K562 (cell line): ENCODE measurements around the gene PNPLA2. TPM values are rescaled to one million over a fixed set of nuclear protein-coding genes. Genes with fewer than 3 reads are reported as not detected.

Source experiments
- ADNP ChIP-seq: fragments of 200-800 bp; sonication (Bioruptor generic); IDR thresholded peaks from 2 replicates; pipeline ENCODE4 v1.6.1; 2016; ENCODE audit warnings: missing genetic modification characterization, missing compliant biosample characterization
- CREB1 ChIP-seq, 2 experiments: sonication (generic) in 1 of 2; formaldehyde crosslinking in 1 of 2; IDR thresholded peaks; 2 replicates each; pipeline versions ENCODE4 v1.6.1 to v1.8.0; 2012 to 2022; ENCODE audit warnings: inconsistent platforms in 1 of 2, mild to moderate bottlenecking in 1 of 2, missing genetic modification reagents in 1 of 2, moderate library complexity in 1 of 2
- EHMT2 ChIP-seq: fragments of 450-650 bp; IDR thresholded peaks from 2 replicates; pipeline ENCODE4 v1.6.1; 2018; ENCODE audit warnings: antibody characterized with exemption
- FOXK2 ChIP-seq, 2 experiments: fragments of 450-650 bp; IDR thresholded peaks in 1 of 2; conservative IDR thresholded peaks in 1 of 2; 2 replicates each; pipeline ENCODE4 v1.6.1; 2016; ENCODE audit warnings: low read depth in 2 of 2, mild to moderate bottlenecking in 1 of 2
- HLTF ChIP-seq: fragments of 450-650 bp; IDR thresholded peaks from 2 replicates; pipeline ENCODE4 v1.6.1; 2016
- KLF1 ChIP-seq: fragments of 450-650 bp; IDR thresholded peaks from 2 replicates; pipeline ENCODE4 v1.6.1; 2016; ENCODE audit warnings: missing genetic modification characterization, missing compliant biosample characterization
- KLF13 ChIP-seq: fragments of 450-650 bp; IDR thresholded peaks from 2 replicates; pipeline ENCODE4 v1.6.1; 2016; ENCODE audit warnings: missing genetic modification characterization, low read depth, mild to moderate bottlenecking, missing compliant biosample characterization, moderate library complexity, borderline replicate concordance
- MIER1 ChIP-seq: fragments of 450-650 bp; IDR thresholded peaks from 2 replicates; pipeline ENCODE4 v1.6.1; 2016; ENCODE audit warnings: antibody characterized with exemption, mild to moderate bottlenecking, low read depth
- NFIC ChIP-seq: fragments of 450-650 bp; IDR thresholded peaks from 2 replicates; pipeline ENCODE4 v1.6.1; 2017; ENCODE audit warnings: mild to moderate bottlenecking, inconsistent platforms
- NFRKB ChIP-seq: fragments of 450-650 bp; IDR thresholded peaks from 2 replicates; pipeline ENCODE4 v1.6.1; 2016; ENCODE audit warnings: low read depth
- POLR3G ChIP-seq: IDR thresholded peaks from 2 replicates; pipeline ENCODE4 v1.6.1; 2011; ENCODE audit not compliant: insufficient read length, insufficient replicate concordance; ENCODE audit errors: extremely low read depth
- RBFOX2 ChIP-seq: fragments of 200-400 bp; formaldehyde crosslinking; IDR thresholded peaks from 2 replicates; pipeline ENCODE4 v1.6.1; 2017; ENCODE audit warnings: low read depth, mild to moderate bottlenecking, low read length, moderate library complexity
- RBM14 ChIP-seq: fragments of 200-400 bp; formaldehyde crosslinking; IDR thresholded peaks from 2 replicates; pipeline ENCODE4 v1.6.1; 2018; ENCODE audit warnings: low read depth, mild to moderate bottlenecking, low read length, moderate library complexity, borderline replicate concordance; ENCODE audit not compliant: insufficient read depth
- RHOXF2B ChIP-seq: fragments of 250-450 bp; sonication (Bioruptor Pico); conservative IDR thresholded peaks from 2 replicates; pipeline ENCODE4 v1.5.1; 2021
- RUNX1 ChIP-seq: sonication (generic); IDR thresholded peaks from 2 replicates; pipeline ENCODE4 v1.6.1; 2016; ENCODE audit warnings: antibody characterized with exemption, low read depth
- SPI1 ChIP-seq: IDR thresholded peaks from 2 replicates; pipeline ENCODE4 v1.6.1; 2011; ENCODE audit warnings: low read depth, low read length, control low read depth, borderline replicate concordance
- STAT5B ChIP-seq: fragments of 250-450 bp; sonication (Bioruptor Pico); IDR thresholded peaks from 2 replicates; pipeline ENCODE4 v1.8.0; 2021; ENCODE audit warnings: mild to moderate bottlenecking, inconsistent platforms
- TAF1 ChIP-seq: IDR thresholded peaks from 2 replicates; pipeline ENCODE4 v1.6.1; 2011; ENCODE audit warnings: mild to moderate bottlenecking, low read length, moderate library complexity; ENCODE audit not compliant: insufficient read depth, control insufficient read depth, severe bottlenecking; ENCODE audit errors: extremely low read depth
- TAF9B ChIP-seq: fragments of 450-650 bp; IDR thresholded peaks from 2 replicates; pipeline ENCODE4 v1.6.1; 2018; ENCODE audit warnings: mild to moderate bottlenecking; ENCODE audit not compliant: partially characterized antibody
- TRIM28 ChIP-seq: fragments of 450-650 bp; IDR thresholded peaks from 2 replicates; pipeline ENCODE4 v1.6.1; 2017
- WHSC1 ChIP-seq: IDR thresholded peaks from one replicate; pipeline ENCODE4 v1.6.1; 2012; ENCODE audit warnings: low read length, control low read depth, inconsistent platforms
- polyA plus RNA-seq, 8 experiments: library from polyadenylated mRNA; depleted of rRNA in 4 of 8; stranded (reverse) in 5 of 8; unstranded in 3 of 8; fragments of >200 nt; fragmentation: Nextera tagmentation in 2 of 8; fragmentation: Illumina TruSeq in 1 of 8; extraction: Ambion mirVana in 2 of 8; extraction: Trizol in 1 of 8; gene quantifications; 2 replicates each; pipeline versions ENCODE4 v1.2.1 to v1.2.3, GENCODE V29; 2011 to 2014; ENCODE audit warnings: inconsistent platforms in 1 of 8, missing spikeins in 1 of 8
- total RNA-seq, 7 experiments: library from RNA; depleted of rRNA in 6 of 7; stranded (reverse); fragments of >200 nt in 6 of 7; fragmentation: Illumina TruSeq in 2 of 7; extraction: Trizol in 2 of 7; gene quantifications; 2 replicates each; pipeline versions ENCODE4 v1.2.1 to v1.2.3, GENCODE V29; 2011 to 2021; ENCODE audit warnings: low replicate concordance in 1 of 7
- TF ChIP-seq, protein P1 (sequence below): sonication (generic); formaldehyde crosslinking; IDR thresholded peaks from 2 replicates; pipeline ENCODE4 v1.8.0; 2022; ENCODE audit warnings: mild to moderate bottlenecking, missing genetic modification reagents
- TF ChIP-seq, protein P2 (sequence below), 2 experiments: fragments of 200-800 bp in 1 of 2; sonication (Bioruptor generic) in 1 of 2; sonication (generic) in 1 of 2; formaldehyde crosslinking in 1 of 2; IDR thresholded peaks in 1 of 2; conservative IDR thresholded peaks in 1 of 2; 2 replicates each; pipeline versions ENCODE4 v1.5.0 to v1.6.1; 2016 to 2020; ENCODE audit warnings: missing compliant biosample characterization in 1 of 2, missing genetic modification characterization in 1 of 2, missing genetic modification reagents in 1 of 2
- TF ChIP-seq, protein P3 (sequence below): sonication (generic); formaldehyde crosslinking; IDR thresholded peaks from 2 replicates; pipeline ENCODE4 v1.8.1; 2023; ENCODE audit warnings: mild to moderate bottlenecking, missing genetic modification reagents
- TF ChIP-seq, protein P4 (sequence below): fragments of 450-650 bp; IDR thresholded peaks from 2 replicates; pipeline ENCODE4 v1.6.1; 2017; ENCODE audit warnings: antibody characterized with exemption

The PNPLA2 gene
- total and polyA plus RNA-seq, 9 of the 15 experiments (the other 6 are each of a cell fraction or from before 2014, with no cell fraction given) = 0.39 to 87.1 (median 8.4) TPM

DNA sequence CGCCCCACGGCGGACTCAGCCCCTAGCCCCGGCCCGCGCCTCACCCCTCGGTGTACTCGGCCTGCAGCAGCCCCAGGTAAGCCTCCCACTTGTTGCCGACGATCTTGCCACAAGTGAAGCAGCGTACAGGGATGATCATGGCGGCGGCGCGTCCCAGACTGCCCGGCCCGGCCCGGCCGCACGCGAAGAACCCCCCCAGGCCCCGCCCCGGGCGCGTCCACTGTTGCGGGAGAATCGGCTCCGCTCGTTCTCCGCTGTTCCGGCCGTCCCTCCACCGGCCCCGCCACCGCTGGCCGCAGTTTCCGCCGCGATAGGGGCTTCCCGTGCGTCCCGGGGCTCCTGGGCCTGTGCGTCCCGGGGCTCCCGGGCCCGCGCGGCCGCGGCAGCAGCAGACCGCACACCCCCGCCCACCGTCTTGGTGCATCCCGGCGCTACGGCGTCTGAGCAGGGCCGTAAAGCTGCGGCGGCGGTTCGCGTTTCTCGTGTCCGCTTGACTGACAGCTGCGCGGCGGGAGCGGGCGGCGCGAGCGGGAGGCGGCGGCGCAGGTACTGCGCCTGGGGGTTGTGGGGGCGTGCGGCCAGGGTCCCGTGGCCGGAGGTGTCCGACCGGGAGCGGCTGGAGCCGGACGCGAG is 23.8 kb downstream of the PNPLA2 start, which contains the start of the genes POLR2L and TSPAN4 (continued):
- no peak for TF ChIP-seq ADNP (tag)
- TF ChIP-seq EHMT2 = no peak
- TF ChIP-seq TAF9B = no peak
- peak; percentile 33 for TF ChIP-seq CREB1 (IDR thresholded peaks at IDR 0.05)
- TF ChIP-seq CREB1 (CRISPR knock-in tag; IDR thresholded peaks at IDR 0.05) = peak; percentile 61
- peak; percentile 97 for TF ChIP-seq RBFOX2
- peak; percentile 62; the same call in 1 of the 2 replicates for TF ChIP-seq KLF1
- TF ChIP-seq MIER1 = no peak
- TF ChIP-seq FOXK2 (conservative IDR thresholded peaks at IDR 0.05 in 1 of 2, IDR thresholded peaks at IDR 0.05 in 1 of 2; ENCODE audit: low read depth in 2 of 2) = peak in 1 of 2 experiments; percentile 98; a peak in 2 of 4 replicates
- TF ChIP-seq, protein P1, sequence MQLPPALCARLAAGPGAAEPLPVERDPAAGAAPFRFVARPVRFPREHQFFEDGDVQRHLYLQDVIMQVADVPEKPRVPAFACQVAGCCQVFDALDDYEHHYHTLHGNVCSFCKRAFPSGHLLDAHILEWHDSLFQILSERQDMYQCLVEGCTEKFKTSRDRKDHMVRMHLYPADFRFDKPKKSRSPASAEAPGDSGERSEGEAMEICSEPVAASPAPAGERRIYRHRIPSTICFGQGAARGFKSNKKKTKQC (CRISPR knock-in tag) = peak; percentile 77; the same call in 1 of the 2 replicates
- TF ChIP-seq HLTF = no peak
- TF ChIP-seq, protein P2, sequence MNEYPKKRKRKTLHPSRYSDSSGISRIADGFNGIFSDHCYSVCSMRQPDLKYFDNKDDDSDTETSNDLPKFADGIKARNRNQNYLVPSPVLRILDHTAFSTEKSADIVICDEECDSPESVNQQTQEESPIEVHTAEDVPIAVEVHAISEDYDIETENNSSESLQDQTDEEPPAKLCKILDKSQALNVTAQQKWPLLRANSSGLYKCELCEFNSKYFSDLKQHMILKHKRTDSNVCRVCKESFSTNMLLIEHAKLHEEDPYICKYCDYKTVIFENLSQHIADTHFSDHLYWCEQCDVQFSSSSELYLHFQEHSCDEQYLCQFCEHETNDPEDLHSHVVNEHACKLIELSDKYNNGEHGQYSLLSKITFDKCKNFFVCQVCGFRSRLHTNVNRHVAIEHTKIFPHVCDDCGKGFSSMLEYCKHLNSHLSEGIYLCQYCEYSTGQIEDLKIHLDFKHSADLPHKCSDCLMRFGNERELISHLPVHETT (CRISPR knock-in tag; conservative IDR thresholded peaks at IDR 0.05 in 1 of 2, IDR thresholded peaks at IDR 0.05 in 1 of 2) = no peak
- no peak for TF ChIP-seq RUNX1
- no peak for TF ChIP-seq NFIC
- no peak for TF ChIP-seq TRIM28
- TF ChIP-seq, protein P3, sequence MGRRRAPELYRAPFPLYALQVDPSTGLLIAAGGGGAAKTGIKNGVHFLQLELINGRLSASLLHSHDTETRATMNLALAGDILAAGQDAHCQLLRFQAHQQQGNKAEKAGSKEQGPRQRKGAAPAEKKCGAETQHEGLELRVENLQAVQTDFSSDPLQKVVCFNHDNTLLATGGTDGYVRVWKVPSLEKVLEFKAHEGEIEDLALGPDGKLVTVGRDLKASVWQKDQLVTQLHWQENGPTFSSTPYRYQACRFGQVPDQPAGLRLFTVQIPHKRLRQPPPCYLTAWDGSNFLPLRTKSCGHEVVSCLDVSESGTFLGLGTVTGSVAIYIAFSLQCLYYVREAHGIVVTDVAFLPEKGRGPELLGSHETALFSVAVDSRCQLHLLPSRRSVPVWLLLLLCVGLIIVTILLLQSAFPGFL (CRISPR knock-in tag) = no peak
- TF ChIP-seq WHSC1 = no peak
- TF ChIP-seq, protein P4, sequence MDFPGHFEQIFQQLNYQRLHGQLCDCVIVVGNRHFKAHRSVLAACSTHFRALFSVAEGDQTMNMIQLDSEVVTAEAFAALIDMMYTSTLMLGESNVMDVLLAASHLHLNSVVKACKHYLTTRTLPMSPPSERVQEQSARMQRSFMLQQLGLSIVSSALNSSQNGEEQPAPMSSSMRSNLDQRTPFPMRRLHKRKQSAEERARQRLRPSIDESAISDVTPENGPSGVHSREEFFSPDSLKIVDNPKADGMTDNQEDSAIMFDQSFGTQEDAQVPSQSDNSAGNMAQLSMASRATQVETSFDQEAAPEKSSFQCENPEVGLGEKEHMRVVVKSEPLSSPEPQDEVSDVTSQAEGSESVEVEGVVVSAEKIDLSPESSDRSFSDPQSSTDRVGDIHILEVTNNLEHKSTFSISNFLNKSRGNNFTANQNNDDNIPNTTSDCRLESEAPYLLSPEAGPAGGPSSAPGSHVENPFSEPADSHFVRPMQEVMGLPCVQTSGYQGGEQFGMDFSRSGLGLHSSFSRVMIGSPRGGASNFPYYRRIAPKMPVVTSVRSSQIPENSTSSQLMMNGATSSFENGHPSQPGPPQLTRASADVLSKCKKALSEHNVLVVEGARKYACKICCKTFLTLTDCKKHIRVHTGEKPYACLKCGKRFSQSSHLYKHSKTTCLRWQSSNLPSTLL = no peak
- no peak for TF ChIP-seq RBM14
- no peak for TF ChIP-seq RHOXF2B (CRISPR knock-in tag)
- peak; percentile 91 for TF ChIP-seq TAF1
- TF ChIP-seq NFRKB = no peak
- no peak for TF ChIP-seq STAT5B (CRISPR knock-in tag)
- peak; percentile 70 for TF ChIP-seq KLF13 (tag)
- TF ChIP-seq SPI1 = no peak
- no peak for TF ChIP-seq POLR3G
